Measurements from ENCODE around the gene CCM2. TPM values are rescaled to one million over a fixed set of nuclear protein-coding genes. Genes with fewer than 3 reads are reported as not detected.

CCM2 gene
- total and polyA plus RNA-seq, 9 donors = 16.2 to 34.6 (median 23.1) TPM

DNA sequence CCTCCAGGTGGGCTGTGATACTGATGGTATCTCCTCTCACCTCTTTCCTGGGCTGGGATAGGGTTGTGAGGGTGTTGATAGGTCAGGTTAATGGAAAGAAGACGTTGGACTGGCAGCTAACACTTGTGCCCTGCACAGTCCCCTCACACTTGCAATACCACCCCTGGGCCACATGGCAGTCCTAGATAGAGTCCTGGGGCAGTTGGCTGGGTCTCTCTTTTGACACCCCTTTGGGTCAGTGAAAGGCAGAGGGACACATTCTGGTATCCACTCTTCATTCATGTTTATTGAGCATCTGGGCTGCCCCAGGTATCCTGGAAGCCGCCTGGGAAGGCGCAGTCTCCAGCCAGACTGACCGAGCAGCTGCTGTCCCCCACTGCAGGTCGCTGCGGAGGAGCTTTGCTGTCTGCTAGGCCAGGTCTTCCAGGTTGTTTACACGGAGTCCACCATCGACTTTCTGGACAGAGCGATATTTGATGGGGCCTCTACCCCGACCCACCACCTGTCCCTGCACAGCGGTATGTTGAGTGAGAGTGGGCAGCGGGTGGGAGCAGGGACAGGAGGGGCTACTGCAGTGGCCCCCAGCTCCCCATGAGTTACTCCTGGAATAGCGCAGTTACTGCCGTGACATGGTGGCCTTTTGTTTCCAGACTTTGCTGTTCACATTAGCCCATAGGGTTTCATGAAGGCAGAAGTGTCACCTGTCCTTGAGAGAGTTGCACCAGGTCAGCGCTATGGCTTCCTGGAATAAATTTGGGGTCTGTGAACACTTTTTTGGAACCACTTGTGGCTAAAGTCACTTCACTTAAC is 69.6 kb downstream of the CCM2 start:
- Histone ChIP-seq H3K36me3 (no peaks in the 10 kb centered on the region), H3K4me1 (ENCODE audit: insufficient read depth) (no peaks in the 10 kb centered on the region), H3K27ac (no peak overlapping the region), H3K4me3 (no peak overlapping the region), H3K9me3 (no peaks in the 10 kb centered on the region), H3K27me3 (no peaks in the 10 kb centered on the region)
- no peak for TF ChIP-seq POLR2A (IDR thresholded peaks at IDR 0.05)
- TF ChIP-seq, protein P1, sequence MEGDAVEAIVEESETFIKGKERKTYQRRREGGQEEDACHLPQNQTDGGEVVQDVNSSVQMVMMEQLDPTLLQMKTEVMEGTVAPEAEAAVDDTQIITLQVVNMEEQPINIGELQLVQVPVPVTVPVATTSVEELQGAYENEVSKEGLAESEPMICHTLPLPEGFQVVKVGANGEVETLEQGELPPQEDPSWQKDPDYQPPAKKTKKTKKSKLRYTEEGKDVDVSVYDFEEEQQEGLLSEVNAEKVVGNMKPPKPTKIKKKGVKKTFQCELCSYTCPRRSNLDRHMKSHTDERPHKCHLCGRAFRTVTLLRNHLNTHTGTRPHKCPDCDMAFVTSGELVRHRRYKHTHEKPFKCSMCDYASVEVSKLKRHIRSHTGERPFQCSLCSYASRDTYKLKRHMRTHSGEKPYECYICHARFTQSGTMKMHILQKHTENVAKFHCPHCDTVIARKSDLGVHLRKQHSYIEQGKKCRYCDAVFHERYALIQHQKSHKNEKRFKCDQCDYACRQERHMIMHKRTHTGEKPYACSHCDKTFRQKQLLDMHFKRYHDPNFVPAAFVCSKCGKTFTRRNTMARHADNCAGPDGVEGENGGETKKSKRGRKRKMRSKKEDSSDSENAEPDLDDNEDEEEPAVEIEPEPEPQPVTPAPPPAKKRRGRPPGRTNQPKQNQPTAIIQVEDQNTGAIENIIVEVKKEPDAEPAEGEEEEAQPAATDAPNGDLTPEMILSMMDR (IDR thresholded peaks at IDR 0.05) = no peak
- no peak for TF ChIP-seq EP300 (IDR thresholded peaks at IDR 0.05)
- WGBS, 3 donors = 90 to 92% (median 90%) methylated on average over 15 of the region's 15 CpGs
- intact Hi-C loops (cut with DNase I) = no loop called here
- no peak for DNase-seq

GRCh38 chr7:45070254-45070642 is 70.2 kb downstream of the CCM2 start:
- intact Hi-C loops (cut with DNase I) = no loop called here
- no peaks in the 10 kb centered on the region for H3K36me3 ChIP-seq
- TF ChIP-seq, protein P1 (IDR thresholded peaks at IDR 0.05) = no peak
- no peak for TF ChIP-seq POLR2A (IDR thresholded peaks at IDR 0.05)
- TF ChIP-seq EP300 (IDR thresholded peaks at IDR 0.05) = no peak

GRCh38 chr7:45071528-45071927 is 71.5 kb downstream of the CCM2 start:
- H3K27me3 ChIP-seq = no peaks in the 10 kb centered on the region
- H3K4me3 ChIP-seq = no peak overlapping the region
- no peaks in the 10 kb centered on the region for H3K9me3 ChIP-seq
- TF ChIP-seq POLR2A (IDR thresholded peaks at IDR 0.05) = no peak
- no peak for TF ChIP-seq EP300 (IDR thresholded peaks at IDR 0.05)
- TF ChIP-seq, protein P1 (IDR thresholded peaks at IDR 0.05) = no peak
- no peak for DNase-seq
- intact Hi-C loops (cut with DNase I) = no loop called here
- no peaks in the 10 kb centered on the region for H3K4me1 ChIP-seq (ENCODE audit: insufficient read depth)
- WGBS, 3 donors = 67 to 85% (median 74%) methylated on average over 3 of the region's 3 CpGs
- H3K27ac ChIP-seq = no peak overlapping the region
- no peaks in the 10 kb centered on the region for H3K36me3 ChIP-seq

More at GRCh38 chr7:45070254-45070642, 70.2 kb downstream of the CCM2 start:
- Histone ChIP-seq H3K4me1 (ENCODE audit: insufficient read depth) (no peaks in the 10 kb centered on the region), H3K4me3 (no peak overlapping the region), H3K27ac (no peak overlapping the region), H3K9me3 (no peaks in the 10 kb centered on the region), H3K27me3 (no peaks in the 10 kb centered on the region)
- DNase-seq = no peak
- WGBS, 3 donors = 83 to 94% (median 90%) methylated on average over 1 of the region's 1 CpG

GRCh38 chr7:45072131-45073030 is 72.4 kb downstream of the CCM2 start:
- intact Hi-C loops (cut with DNase I) = no loop called here
- 85 to 89% (median 86%) methylated on average over 13 of the region's 13 CpGs for WGBS, 3 donors
- no peak for DNase-seq
- Histone ChIP-seq H3K9me3 (no peaks in the 10 kb centered on the region), H3K4me1 (ENCODE audit: insufficient read depth) (no peaks in the 10 kb centered on the region), H3K27me3 (no peaks in the 10 kb centered on the region), H3K27ac (no peak overlapping the region), H3K4me3 (no peak overlapping the region), H3K36me3 (no peaks in the 10 kb centered on the region)
- TF ChIP-seq EP300 (IDR thresholded peaks at IDR 0.05) = no peak
- TF ChIP-seq, protein P1 (IDR thresholded peaks at IDR 0.05) = no peak

Data from ovary (tissue), 9 donors.